OCI-LY1 (cell line): ENCODE results near the gene NKX2-8.

Experiments
- H2AFZ ChIP-seq: fragments of 200-600 bp; sonication (generic), shearing (Covaris generic); 2 replicates; pipeline ENCODE4 v1.6.0; 2014; ENCODE audit warnings: antibody characterized with exemption, mild to moderate bottlenecking, low read length
- H3F3A ChIP-seq: fragments of 200-600 bp; sonication (generic), shearing (Covaris generic); 2 replicates; pipeline ENCODE4 v1.6.0; 2014; ENCODE audit warnings: mild to moderate bottlenecking, antibody characterized with exemption, low read length, moderate library complexity; ENCODE audit not compliant: insufficient read depth
- H3K27ac ChIP-seq: fragments of 200-600 bp; sonication (generic); 2 replicates; pipeline ENCODE4 v1.5.1; 2014; ENCODE audit warnings: low read length, mixed run types, mild to moderate bottlenecking, low read depth; ENCODE audit not compliant: poor library complexity, severe bottlenecking
- H3K27me3 ChIP-seq: fragments of 200-600 bp; sonication (generic); 2 replicates; pipeline ENCODE4 v1.6.0; 2014; ENCODE audit warnings: antibody characterized with exemption, mild to moderate bottlenecking, low read length, moderate library complexity; ENCODE audit not compliant: insufficient read depth
- H3K36me3 ChIP-seq: fragments of 200-600 bp; sonication (generic); 2 replicates; pipeline ENCODE4 v1.6.1; 2014; ENCODE audit warnings: mild to moderate bottlenecking, antibody characterized with exemption, low read length, moderate library complexity, mixed read lengths; ENCODE audit not compliant: insufficient read depth
- H3K4me1 ChIP-seq: fragments of 200-600 bp; sonication (generic); 2 replicates; pipeline ENCODE4 v1.5.1; 2014; ENCODE audit warnings: mild to moderate bottlenecking, low read length, moderate library complexity; ENCODE audit not compliant: insufficient read depth, severe bottlenecking
- H3K4me2 ChIP-seq: fragments of 200-600 bp; sonication (generic), shearing (Covaris generic); 2 replicates; pipeline ENCODE4 v1.6.1; 2014; ENCODE audit warnings: low read length
- H3K4me3 ChIP-seq: fragments of 200-600 bp; sonication (generic); 2 replicates; pipeline ENCODE4 v1.5.1; 2014; ENCODE audit warnings: low read length, low read depth, mild to moderate bottlenecking, mixed read lengths; ENCODE audit not compliant: poor library complexity, severe bottlenecking
- H3K79me2 ChIP-seq: fragments of 200-600 bp; shearing (Covaris generic); 2 replicates; pipeline ENCODE4 v1.6.1; 2016; ENCODE audit warnings: mixed run types, low read length, mixed read lengths; ENCODE audit not compliant: insufficient read depth
- H3K9ac ChIP-seq: fragments of 200-600 bp; sonication (generic), shearing (Covaris generic); 2 replicates; pipeline ENCODE4 v1.6.1; 2014; ENCODE audit warnings: mild to moderate bottlenecking, low read length, mixed read lengths
- H3K9me2 ChIP-seq: fragments of 200-600 bp; sonication (generic), shearing (Covaris generic); 2 replicates; pipeline ENCODE4 v1.6.1; 2014; ENCODE audit warnings: low read depth, mild to moderate bottlenecking, low read length, mixed read lengths
- H3K9me3 ChIP-seq: fragments of 200-600 bp; shearing (Covaris generic); 2 replicates; pipeline ENCODE4 v1.6.1; 2014; ENCODE audit warnings: low read length, mixed read lengths
- H4K20me1 ChIP-seq: fragments of 200-600 bp; sonication (generic), shearing (Covaris generic); 2 replicates; pipeline ENCODE4 v1.6.0; 2016; ENCODE audit warnings: mild to moderate bottlenecking, low read length; ENCODE audit not compliant: insufficient read depth
- EZH2 ChIP-seq: fragments of 200-600 bp; sonication (generic), shearing (Covaris generic); IDR thresholded peaks from 2 replicates; pipeline ENCODE4 v1.8.0; 2017; ENCODE audit warnings: borderline replicate concordance, mixed run types, mild to moderate bottlenecking, antibody characterized with exemption, low read length, moderate library complexity, mixed read lengths
- TF ChIP-seq, protein P1 (sequence below): fragments of 200-600 bp; sonication (generic), shearing (Covaris generic); IDR thresholded peaks from 2 replicates; pipeline ENCODE4 v1.5.1; 2017; ENCODE audit warnings: mild to moderate bottlenecking, antibody characterized with exemption, low read length, moderate library complexity, mixed read lengths

Gene NKX2-8

DNA sequence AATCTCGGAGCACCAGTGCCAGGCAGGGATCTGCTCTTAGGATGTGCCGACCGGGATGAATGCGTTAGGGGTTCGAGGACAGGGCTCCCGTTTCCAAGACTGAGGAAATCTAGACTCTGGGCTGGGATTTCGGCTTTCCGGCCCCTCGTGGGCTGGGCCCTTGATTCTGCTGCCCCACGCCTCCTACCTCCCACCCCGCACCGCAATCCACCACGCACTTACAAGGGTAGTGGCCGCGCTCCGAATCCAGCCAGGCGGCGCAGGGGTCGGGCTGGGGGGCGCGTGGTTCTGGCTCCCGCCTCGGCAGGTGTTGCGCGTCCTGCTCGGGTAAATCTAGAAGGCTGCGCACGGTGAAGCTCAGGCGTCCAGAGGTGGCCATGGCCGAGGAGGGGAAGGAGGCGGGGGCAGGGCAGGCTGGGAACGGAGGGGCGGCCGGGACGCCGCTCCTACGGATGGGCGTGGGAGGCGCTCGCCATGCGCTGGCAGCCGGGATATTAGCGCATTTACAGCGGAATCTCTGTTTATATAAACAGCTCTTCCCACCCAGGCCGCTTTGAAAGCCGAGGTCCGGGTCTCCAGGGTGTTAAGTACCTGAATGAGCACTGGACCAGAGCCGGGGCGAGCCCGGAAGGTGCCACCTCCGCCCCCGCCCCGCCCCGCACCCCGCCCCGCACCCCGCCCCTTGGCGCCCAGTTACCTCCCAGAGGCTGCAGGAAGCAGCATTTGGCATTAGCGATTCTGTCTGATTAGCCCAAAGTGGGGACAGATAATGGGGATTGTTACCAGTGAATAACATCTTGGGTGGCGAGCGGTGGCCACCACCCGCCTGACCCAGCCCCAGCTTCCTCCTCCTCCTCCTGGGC lies at the start of gene NKX2-8:
Gene NKX2-8, minus strand, starts transcription at position 604 of the 863 bp plus-strand sequence. Its CDS starts 225 bp downstream, at position 379.
- Histone ChIP-seq H3K79me2 (no peaks in the 10 kb centered on the region), H3K9me3 (no peaks in the 10 kb centered on the region), H3K27me3 (no peaks in the 10 kb centered on the region), H3F3A (no peaks in the 10 kb centered on the region), H3K4me3 (no peak within 1 kb of the TSS), H3K36me3 (no peaks in the 10 kb centered on the region), H3K4me1 (no peaks in the 10 kb centered on the region), H4K20me1 (no peaks in the 10 kb centered on the region), H2AFZ (no peak within 1 kb of the TSS), H3K9me2 (no peaks in the 10 kb centered on the region), H3K4me2 (no peak within 1 kb of the TSS), H3K27ac (no peak within 1 kb of the TSS), H3K9ac (no peak within 1 kb of the TSS)
- no peak for TF ChIP-seq EZH2
- TF ChIP-seq, protein P1, sequence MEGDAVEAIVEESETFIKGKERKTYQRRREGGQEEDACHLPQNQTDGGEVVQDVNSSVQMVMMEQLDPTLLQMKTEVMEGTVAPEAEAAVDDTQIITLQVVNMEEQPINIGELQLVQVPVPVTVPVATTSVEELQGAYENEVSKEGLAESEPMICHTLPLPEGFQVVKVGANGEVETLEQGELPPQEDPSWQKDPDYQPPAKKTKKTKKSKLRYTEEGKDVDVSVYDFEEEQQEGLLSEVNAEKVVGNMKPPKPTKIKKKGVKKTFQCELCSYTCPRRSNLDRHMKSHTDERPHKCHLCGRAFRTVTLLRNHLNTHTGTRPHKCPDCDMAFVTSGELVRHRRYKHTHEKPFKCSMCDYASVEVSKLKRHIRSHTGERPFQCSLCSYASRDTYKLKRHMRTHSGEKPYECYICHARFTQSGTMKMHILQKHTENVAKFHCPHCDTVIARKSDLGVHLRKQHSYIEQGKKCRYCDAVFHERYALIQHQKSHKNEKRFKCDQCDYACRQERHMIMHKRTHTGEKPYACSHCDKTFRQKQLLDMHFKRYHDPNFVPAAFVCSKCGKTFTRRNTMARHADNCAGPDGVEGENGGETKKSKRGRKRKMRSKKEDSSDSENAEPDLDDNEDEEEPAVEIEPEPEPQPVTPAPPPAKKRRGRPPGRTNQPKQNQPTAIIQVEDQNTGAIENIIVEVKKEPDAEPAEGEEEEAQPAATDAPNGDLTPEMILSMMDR = no peak

DNA sequence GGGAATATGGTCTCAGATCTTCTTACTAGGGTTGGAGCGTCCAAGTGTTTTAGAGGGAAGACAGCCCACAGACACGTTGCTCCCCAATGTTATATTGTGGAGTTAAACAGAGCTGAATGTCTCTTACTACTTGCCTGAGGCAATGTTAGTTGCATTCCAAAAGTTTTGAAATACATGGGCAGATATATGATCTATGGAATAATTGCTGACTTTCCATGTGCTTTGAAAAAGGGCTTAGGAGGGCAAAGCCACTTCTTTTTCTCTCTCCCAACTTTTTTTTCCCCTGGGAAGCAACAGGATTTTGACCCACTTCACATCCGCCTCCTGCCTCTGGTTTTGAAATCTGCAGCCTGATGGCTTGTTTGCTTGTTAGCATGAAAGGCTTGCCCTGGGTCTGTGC lies 45.6 kb upstream of the NKX2-8 start:
- Histone ChIP-seq H3K4me3 (no peak overlapping the region), H3K4me1 (no peaks in the 10 kb centered on the region), H3K9me3 (no peaks in the 10 kb centered on the region), H3K27ac (no peak overlapping the region), H3K4me2 (no peak overlapping the region), H2AFZ (no peak overlapping the region), H3K79me2 (no peaks in the 10 kb centered on the region), H3K9ac (no peak overlapping the region), H4K20me1 (no peaks in the 10 kb centered on the region), H3F3A (no peaks in the 10 kb centered on the region), H3K9me2 (no peaks in the 10 kb centered on the region), H3K36me3 (no peaks in the 10 kb centered on the region), H3K27me3 (no peaks in the 10 kb centered on the region)
- TF ChIP-seq EZH2 = no peak
- TF ChIP-seq, protein P1 = no peak

DNA sequence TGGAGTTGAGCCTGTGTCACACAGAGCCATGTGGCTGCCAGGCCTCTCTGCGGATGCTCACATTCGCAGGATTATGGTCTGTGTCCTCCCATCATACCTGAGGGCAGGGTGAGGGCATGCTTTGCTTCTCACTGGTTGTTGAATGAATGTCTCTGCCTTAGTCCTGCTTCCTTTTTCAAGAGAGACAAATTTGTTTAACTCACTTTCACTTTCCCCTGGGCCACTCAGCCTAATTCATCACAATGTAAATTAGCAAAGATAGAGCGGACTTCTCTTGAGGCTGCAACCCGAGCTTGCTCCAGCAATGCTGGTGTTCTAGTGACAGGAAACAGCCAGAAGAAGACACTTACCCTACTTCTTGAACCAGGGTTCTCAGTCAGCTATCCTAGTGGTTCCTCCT lies 43.7 kb upstream of the NKX2-8 start:
- Histone ChIP-seq H3K9ac (no peak overlapping the region), H3F3A (no peaks in the 10 kb centered on the region), H3K9me3 (no peaks in the 10 kb centered on the region), H3K27me3 (no peaks in the 10 kb centered on the region), H2AFZ (no peak overlapping the region), H3K4me3 (no peak overlapping the region), H3K27ac (no peak overlapping the region), H3K4me1 (no peaks in the 10 kb centered on the region), H4K20me1 (no peaks in the 10 kb centered on the region), H3K36me3 (no peaks in the 10 kb centered on the region), H3K79me2 (no peaks in the 10 kb centered on the region), H3K4me2 (no peak overlapping the region), H3K9me2 (no peaks in the 10 kb centered on the region)
- TF ChIP-seq EZH2 = no peak
- TF ChIP-seq, protein P1 = no peak
